NCI-H1436 treated with DMSO at 0.1 percent for 48 hours (cell line): ENCODE data around the gene UNC13B.
"Not testable (repeated sequence)": the region's sequence is repeated elsewhere in the genome, so short reads cannot be mapped to it uniquely, and the experiment has no call there.

Experiments
- DNase-seq: peaks from one replicate; lab custom pipeline; 2025; lab: John Stamatoyannopoulos, UW

UNC13B gene

DNA sequence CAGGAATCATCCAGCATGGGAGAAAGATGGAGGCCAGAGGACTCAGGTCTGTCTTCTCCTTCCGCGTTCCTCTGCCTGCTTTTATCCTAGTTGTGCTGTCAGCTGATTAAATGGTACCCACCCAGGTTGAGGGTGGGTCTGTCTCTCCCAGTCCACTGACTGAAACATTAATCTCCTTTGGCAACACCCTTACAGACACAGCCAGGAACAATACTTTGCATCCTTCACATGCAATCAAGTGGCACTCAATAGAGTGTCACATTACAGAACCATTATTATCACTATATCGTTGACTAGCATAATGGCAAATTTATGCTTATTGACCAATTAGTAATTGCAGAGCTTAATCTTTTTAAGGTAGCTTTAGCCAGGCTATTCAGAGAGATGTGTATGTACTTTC, 64.8 kb downstream of the UNC13B start:
- peak; percentile 8 for DNase-seq

DNA sequence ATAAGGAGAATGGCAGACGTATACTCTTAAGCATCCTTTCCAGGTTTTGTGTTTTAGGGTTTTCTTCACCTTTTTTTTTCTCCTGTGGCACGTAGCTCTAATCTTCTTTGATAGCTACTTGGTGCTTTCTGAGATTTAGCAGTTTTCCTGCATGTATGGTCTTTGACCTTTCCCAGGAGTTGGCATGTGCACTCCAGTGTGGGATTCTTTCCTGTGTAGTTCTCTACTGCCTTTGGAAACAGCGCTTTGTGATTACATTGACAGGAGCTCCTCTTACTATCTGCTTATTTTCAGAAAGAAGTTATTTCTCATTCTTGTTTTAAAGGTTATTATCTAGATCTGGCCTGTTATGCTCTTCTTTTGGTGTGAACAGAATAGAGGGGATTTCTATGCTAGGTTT, 65.5 kb downstream of the UNC13B start:
- DNase-seq, result no peak

DNA sequence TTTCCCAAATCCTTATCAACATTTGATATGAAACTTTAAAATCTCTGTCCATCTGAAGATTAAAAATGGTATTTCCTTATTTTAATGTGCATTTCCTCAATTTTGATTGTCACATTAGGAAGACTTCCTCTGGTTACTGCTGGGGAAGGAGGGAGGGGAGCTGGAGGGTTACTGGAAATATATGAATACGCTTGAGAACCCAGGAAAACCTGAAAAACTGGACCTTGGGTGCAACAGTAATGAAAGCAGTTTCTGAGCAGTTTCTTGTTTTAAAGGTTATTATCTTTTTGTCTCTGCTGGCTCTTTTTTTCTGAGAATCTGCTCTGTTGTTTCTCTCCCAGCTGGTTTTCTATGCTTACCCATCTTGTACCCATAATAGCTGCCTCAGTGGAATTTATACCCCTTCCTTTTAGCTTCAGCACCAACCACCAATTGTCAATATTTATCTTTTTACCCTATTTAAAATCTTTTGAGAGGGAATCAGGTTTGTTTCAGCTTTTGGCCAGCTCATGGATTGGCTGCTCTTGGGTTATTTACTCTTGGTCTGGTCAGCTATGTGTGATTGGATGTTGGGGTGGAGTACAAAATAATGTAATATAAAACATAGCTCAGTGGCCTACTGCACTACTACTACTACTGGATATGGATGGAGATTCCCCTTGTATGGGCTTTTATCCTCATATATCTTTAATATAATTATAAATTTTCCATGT, 67.4 kb downstream of the UNC13B start:
- no peak for DNase-seq

DNA sequence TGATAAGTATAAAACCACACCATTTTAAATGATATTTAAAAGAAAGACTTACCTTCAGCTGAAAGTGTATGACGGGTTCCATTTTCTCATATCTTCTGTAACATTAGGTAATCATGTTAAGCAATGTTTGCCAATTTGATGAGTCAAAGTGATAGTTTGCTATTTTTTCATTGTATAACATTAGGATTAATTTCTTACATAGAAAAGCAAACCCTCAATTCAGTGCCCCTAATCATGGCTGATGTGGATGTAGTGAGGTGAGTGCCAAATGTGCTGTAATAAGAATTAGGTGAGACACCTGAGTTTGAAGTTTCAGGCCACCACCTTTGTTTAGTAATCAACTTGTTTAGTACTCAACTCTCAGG, 68.0 kb downstream of the UNC13B start:
- no peak for DNase-seq

DNA sequence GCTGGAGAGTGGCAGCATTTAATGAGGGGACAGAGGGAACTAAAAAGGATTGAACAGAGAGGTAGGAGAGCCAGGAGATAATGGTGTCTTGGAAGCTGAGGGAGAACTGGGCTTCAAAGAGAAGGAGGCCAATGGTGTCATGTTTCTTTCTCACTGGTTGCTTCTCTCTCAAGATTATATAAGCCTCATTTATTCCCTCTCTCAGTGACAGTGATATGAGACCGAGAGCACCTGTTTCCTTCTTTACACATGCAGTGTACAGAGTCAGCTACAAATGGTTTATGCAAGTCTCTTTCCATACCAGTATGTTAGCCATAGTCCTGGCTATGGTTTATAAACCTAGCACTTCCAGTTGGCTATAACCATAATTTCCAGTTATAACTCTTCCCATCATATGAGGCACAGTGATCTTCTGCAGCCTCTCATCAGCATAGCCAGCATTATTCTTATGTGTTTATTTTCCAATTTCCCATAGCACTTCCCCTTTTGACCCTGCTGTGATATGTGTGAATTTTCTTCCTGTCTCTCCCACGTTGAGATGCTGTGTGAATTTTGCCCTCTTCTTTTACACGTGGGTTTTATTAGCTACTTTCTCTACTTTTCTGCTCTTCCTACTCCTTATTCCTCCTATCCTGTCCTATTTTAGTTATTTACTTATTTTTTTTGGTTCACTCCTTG, 71.2 kb downstream of the UNC13B start:
- DNase-seq, result no peak

DNA sequence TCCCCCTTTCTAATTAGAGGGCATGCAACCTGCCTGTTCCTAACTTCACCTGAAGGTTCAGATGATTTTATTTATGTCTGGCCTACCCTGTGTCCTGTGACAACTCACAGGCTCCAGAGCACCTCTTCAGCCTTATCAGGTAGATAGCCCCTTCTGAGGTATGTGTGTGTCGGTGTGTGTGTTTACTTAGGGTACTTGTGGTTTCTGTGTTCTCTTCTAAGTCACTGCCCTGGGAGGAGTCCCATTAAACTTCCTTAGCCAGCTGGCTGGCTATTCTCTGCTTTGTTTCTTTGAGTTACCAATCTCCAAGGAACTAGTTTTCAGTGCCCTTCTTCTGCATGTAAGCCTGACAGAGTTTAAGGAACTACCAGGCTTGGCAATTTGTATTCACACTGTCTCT, 74.9 kb downstream of the UNC13B start:
- DNase-seq, result no peak

DNA sequence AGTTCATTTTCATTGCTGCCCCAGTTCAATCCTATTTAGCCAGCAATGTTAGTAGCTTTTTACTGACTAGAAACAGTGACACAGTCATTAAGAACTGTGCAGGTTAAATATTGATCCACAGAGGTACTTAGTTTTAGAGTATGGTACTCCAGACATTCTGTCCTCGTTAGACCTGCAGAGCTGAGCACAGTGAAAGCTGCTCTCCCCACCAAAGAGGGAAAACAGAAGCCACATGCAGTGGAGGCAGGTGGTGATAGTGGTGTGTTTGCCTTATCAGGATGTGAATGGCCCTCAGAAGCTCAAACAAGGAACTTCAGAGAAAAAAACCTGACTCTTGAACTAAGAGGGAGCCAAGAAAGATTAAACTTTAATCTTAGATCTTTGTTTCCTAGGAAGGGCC, 75.5 kb downstream of the UNC13B start:
- DNase-seq, result no peak

DNA sequence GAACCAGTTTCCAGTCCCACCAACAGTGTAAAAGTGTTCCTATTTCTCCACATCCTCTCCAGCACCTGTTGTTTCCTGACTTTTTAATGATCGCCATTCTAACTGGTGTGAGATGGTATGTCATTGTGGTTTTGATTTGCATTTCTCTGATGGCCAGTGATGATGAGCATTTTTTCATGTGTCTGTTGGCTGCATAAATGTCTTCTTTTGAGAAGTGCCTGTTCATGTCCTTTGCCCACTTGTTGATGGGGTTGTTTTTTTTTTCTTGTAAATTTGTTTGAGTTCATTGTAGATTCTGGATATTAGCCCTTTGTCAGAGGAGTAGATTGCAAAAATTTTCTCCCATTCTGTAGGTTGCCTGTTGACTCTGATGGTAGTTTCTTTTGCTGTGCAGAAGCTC, 84.1 kb downstream of the UNC13B start:
- DNase-seq, result not testable (repeated sequence)

DNA sequence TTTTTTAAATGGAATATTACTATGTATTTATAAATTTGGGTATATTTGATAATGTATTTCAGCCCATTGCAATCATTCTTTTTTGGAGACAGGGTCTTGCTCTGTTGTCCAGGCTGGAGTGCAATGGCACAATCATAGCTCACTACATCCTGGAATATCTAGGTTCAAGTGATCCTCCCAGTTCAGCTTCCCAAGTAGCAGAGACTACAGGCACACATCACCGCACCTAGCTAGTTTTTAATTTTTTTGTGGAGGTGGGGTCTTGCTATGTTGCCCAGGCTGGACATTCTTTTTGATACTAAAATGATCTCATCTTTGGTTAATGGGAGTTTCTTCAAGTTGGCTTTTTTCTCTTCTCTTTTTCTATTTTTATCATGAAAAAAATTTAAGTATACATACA, 91.3 kb downstream of the UNC13B start:
- DNase-seq, result no peak

DNA sequence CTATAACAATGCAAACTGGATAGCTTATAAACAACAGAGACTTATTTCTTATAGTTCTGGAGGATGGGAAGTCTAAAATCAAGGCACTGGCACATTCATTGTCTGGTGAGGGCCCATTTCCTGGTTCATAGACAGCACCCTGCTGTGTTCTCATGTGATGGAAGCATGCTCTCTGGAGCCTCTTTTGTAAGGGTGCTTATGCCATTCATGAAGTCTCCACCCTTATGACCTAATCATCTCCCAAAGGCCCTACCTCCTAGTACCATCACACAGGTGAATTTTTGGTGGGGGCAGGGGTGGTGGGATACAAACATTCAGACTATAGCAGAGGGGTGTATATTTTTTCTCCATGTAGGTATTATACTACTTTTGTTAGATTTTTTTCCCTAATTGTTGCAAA, 92.4 kb downstream of the UNC13B start:
- no peak for DNase-seq

DNA sequence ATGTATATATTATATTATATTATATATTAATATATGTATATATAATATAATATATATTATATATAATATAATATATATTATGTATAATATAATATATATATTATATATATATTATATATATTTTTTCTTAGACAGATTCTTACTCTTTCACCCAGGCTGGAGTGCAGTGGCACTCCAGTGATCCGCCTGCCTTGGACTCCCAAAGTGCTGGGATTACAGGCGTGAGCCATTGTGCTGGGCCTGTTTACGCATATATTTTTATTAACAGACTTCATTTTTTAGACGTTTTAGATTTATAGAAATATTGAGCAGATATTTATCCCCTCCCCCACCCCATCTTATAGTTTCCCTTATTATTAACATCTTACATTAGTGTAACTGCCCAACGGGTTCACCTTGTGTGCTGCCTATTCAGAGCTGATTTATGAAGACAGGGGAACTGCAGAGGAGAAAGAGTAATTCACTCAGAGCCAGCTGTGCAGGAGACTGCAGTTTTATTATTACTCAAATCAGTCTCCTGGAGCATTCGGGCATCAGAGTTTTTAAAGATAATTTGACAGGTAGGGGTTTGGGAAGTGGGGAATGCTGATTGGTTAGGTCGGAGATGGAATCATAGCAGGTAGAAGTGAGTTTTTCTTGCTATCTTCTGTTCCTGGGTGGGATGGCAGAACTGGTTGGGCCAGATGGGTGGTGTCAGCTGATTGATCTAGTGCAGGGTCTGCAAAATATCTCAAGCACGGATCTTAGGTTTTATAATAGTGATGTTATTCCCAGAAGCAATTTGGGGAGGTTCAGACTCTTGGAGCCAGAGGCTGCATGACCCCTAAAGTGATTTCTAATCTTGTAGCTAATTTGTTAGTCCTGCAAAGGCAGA, 93.4 kb downstream of the UNC13B start:
- no peak for DNase-seq

DNA sequence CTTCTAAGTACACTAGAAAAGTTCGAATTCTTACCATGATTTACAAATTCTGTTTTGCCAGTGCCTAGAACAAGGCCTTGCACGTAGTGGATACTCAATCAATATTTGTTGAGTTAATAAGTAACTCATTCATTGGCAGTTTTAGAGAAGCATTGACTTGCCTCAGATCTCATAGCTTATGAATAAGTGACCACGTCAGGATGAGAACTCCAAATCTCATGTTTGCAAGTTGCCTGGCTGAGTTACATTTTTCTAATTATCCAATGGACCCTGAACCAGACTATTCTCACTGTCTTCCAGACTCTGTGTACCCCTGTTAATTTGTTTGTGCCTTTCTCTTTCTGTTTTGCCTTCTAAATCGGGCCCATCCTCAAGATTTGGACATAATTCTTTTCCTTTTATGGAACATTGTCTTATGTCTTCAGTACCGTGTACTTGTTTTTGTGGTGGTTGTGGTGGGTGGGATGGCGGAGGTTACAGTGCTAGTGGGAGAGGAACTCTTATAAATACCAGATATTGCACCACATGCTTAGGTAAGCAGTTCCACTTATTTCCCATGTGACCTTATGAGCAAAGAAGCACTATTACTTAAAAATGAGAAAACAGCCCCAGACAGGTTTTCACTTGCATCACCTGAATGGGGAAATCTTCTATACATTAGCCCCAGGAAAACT, 96.3 kb downstream of the UNC13B start:
- no peak for DNase-seq

DNA sequence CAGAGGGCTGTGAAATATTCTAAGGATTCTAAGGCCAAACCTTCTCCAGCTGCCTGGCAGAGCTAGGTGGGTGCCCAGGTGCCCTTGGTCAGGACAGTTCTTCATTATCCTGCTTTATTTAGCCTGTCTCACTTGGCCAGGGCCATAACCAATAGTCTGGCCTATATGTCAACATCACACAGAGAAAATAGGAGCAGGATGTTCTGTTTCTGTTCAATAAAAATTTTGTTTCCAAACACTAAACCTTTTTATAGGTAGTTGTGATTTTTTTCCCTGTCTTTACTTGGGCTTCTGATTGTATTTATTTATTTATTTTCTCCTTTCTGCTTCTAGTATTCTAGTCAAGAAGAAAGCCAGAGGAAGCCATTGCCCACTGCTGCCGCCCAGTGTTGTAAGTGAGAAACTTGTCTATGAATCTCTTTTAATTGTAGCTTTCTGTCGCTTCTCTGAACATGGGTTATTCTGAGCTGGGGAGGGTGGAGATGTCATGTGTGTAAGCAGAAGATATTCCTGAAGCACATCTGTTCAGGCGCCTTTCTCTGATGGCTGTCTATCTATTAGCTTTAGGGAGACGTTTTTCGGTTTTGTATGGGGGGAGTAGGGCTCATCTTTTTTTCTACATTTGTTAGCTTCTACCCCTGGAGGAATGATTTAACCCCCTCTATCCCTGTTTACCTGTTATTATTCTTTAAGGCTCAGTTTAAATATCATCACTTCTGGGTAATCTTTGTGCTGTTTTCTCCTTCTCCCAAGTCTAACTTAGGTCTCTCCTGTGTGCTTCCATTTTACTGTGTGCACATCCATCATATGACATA, 97.1 kb downstream of the UNC13B start:
- DNase-seq, result peak; percentile 14

DNA sequence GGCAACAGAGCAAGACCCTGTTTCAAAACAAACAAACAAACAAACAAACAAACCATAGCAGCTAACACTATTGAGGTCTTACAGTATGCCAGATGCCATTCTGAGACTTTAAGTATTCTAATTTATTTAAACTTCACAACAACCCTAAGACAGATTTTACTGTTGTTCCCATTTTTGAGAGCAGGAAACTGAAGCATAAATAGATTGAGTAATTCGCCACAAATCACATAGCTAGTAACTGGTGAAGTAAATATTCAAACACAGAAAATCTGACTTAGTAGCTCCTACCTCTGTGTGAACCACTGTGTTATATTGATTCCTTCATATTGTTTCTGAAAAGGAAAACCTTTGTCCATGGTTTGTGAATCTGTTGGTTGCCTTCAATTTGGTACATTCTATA, 98.4 kb downstream of the UNC13B start:
- DNase-seq, result no peak

DNA sequence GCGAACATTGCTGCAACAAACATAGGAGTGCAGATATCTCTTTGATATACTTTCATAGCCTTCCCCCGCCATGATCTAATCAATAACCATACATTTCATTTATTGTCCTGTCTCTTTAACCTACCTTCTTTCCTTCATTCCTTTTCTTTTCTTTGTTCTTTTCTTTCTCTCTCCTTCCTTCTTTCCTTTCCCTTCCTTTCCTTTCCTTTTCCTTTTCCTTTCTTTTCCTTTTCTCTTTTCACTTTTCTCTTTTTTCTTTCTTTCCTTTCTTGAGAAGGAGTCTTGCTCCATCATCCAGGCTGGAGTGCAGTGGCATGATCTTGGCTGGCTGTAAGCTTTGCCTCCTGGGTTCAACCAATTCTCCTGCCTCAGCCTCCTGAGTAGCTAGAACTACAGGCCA, 100.3 kb downstream of the UNC13B start:
- DNase-seq, result no peak

DNA sequence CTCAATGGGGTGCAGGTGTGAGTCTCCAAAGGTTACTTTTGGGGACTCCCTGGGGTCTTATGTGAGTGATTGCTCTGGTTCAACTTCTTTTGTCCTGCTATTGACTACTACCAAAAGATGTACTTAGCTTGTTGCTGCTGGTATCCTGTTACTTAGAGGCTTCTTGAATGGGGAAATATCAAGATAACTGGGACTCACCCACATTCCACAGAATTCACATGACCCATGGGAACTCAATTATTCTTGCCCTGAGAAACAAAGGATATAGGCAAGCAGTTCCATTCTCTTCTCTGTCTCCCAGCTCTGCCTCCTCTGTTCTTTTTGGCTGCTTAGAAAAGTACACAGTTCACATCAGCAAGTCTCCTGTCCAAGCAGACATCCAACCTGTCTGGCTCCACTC, 105.9 kb downstream of the UNC13B start:
- DNase-seq, result no peak

DNA sequence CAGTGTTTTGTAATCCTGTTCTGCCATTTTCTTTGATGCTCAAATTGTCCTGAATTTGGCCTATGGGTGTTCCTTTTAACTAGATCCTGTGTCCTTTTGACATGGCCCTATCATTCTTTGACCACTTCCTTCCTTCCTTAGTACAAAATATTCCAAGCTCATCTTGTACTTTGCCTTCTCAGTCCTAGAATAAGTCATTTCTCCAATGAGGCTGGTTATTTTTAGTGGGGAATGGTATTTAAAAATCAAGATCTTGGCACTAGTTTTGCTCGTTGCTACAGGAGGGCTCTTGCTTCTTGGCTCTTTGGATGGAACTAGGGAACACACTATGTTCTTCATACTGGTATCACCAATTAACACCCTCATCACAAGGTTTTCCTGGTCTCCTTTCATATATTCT, 108.1 kb downstream of the UNC13B start:
- DNase-seq, result no peak

DNA sequence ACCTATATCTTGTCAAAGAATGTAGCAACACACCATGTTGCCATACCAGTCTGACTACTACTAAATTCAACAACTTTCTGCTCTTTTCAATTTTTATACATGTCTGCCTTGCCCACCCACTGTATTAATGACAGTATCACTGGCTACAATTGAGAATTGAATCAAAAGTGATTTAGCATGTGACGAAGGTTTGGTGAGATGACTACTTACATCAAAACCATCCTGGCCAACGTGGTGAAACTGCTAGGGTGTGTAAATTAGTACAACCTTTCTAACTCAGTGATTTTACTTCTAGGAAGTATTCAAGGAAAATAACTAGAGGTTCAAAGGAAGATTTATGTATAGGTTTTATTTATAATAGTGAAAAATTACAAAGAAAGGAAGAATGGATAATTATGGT, 109.8 kb downstream of the UNC13B start:
- DNase-seq, result no peak

DNA sequence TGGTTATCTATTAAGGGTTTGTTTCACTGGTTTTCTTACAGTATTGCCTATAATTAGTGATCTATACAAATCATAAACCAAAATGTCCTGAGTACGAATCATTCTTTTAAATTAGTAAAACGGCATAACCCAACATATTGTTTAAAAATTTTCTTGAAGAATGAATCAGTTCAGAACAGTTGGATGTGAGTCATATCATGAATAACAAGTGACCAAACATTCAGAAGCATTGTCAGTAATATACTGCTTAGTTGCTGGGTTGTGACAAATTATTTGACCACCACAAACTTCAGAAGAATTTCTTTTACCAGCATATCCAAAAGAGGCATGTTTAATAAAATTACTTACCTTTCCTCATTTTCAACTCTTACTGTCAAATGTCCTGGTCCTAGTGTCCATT, 111.2 kb downstream of the UNC13B start:
- no peak for DNase-seq

DNA sequence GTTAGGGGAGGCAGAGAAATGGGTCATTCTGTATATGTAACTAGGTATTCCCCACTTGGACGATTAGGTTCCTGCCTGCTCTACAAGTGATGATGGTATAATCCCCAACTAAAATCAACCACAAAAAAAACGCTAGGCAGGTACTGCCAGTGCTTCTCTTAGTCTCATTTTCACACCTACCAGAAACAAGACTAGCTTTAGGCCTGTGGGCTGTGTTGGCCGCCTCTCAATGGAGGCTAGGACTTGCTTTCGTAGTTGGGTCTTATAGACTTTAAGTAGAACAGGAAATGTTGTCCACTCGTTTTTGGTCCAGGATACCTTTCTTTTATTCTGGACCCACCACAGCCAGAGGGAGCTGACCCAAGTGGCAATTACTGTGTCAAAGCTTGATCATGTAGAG, 111.8 kb downstream of the UNC13B start:
- no peak for DNase-seq

DNA sequence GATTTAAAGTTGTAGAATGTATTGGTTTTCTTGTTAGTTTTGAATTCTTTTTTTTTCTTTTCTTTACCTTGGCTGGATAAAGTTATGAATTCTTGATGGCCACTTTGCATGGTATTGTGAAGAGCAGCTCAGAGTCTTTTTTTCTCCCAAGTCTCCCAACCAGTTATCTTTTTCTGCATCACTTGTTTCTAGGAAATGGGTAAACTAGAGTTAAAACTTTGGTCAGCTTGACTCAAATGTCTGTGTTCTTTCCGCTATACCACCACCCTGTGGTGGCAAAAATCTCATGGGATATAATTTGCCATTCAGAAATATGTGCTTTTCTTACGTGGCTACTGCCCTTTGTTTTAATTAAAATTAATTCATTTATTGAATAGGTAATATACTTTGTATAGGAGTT, 113.2 kb downstream of the UNC13B start:
- DNase-seq, result no peak

DNA sequence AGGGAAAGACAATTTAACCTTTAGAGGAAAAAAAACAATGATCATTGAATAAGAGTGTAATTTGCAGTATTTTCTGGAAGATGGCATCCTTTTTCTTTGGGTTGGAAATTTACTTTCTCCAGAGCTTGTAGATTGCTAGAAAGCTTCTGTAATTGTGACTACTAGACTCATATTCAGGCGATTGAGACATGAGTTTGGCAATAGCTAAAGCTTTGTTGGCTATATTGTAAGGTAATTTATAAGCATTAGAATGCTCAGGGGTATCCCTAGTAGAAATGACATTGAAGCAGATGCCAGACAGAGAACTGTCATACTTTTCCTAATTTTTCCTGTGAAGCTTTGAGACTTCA, 115.3 kb downstream of the UNC13B start:
- DNase-seq, result no peak
